Astrocyte of the cerebellum (primary cell): ENCODE results near the gene OR2T12.
"Not testable (repeated sequence)": the region's sequence is repeated elsewhere in the genome, so short reads cannot be mapped to it uniquely, and the experiment has no call there.

Experiments
- DNase-seq: peaks from one replicate; pipeline ENCODE4 v3.0.0-alpha.2; 2011; ENCODE audit warnings: low read depth
- H3K4me3 ChIP-seq: 2 replicates; pipeline ENCODE4 v1.5.1; 2011; ENCODE audit warnings: mild to moderate bottlenecking, low read depth, low read length, moderate library complexity
- in situ Hi-C: cut with HindIII; loops from 2 replicates; pipeline ENCODE4 v1.10.0; 2017; ENCODE audit warnings: low sequenced_read_pairs
- TF ChIP-seq, protein P1 (sequence below): IDR thresholded peaks from 2 replicates; pipeline ENCODE4 v1.5.1; 2012; ENCODE audit warnings: low read length, low read depth, moderate library complexity, mild to moderate bottlenecking; ENCODE audit errors: missing control alignments

Gene OR2T12, protein sequence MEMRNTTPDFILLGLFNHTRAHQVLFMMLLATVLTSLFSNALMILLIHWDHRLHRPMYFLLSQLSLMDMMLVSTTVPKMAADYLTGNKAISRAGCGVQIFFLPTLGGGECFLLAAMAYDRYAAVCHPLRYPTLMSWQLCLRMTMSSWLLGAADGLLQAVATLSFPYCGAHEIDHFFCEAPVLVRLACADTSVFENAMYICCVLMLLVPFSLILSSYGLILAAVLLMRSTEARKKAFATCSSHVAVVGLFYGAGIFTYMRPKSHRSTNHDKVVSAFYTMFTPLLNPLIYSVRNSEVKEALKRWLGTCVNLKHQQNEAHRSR

DNA sequence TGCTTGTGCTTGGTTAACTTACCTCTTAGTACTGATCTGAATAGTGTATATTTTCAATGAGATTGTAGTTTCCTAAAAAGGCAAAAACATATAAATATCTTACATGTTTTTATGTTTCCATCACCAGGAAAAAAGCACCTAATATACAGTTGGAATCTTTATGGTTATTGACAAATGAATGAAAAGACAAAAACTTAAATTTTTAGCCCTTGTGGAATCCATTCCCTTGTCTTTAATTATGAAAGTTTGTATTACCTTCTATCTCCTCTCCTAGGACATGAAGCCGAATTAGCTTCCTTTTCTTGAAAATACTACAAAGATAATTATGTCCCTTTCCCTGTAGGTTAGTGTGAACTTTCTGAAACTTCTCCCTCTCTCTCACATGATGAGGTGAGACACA is at the start of gene OR2T12:
Gene OR2T12, minus strand, starts transcription at position 101 of the 400 bp plus-strand sequence. CDS start 7,846 bp downstream, outside the sequence.
- no peak for DNase-seq
- no peak within 1 kb of the TSS for H3K4me3 ChIP-seq
- TF ChIP-seq, protein P1, sequence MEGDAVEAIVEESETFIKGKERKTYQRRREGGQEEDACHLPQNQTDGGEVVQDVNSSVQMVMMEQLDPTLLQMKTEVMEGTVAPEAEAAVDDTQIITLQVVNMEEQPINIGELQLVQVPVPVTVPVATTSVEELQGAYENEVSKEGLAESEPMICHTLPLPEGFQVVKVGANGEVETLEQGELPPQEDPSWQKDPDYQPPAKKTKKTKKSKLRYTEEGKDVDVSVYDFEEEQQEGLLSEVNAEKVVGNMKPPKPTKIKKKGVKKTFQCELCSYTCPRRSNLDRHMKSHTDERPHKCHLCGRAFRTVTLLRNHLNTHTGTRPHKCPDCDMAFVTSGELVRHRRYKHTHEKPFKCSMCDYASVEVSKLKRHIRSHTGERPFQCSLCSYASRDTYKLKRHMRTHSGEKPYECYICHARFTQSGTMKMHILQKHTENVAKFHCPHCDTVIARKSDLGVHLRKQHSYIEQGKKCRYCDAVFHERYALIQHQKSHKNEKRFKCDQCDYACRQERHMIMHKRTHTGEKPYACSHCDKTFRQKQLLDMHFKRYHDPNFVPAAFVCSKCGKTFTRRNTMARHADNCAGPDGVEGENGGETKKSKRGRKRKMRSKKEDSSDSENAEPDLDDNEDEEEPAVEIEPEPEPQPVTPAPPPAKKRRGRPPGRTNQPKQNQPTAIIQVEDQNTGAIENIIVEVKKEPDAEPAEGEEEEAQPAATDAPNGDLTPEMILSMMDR: no peak
- in situ Hi-C loops: no loop called here

DNA sequence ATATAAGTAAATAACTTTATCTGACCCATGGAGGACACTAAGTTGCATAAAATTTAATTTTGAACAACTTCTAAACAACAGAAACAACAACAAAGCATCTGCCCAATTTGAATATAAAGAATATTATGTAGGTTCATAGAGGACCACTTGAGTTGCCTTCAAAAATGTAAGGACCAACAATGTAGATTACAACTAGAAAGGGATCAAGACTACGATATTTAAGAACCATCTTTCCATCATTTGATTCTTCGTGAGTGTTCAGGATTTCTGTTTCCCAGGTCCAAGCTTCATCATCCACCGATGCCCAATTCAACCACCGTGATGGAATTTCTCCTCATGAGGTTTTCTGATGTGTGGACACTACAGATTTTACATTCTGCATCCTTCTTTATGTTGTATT is 45.3 kb upstream of the OR2T12 start, which contains the start of gene OR14C36:
Gene OR14C36, plus strand, starts transcription at position 301 of the 400 bp plus-strand sequence. Its CDS starts 0 bp downstream, at position 301.
- in situ Hi-C loops: no loop called here
- TF ChIP-seq, protein P1: no peak
- H3K4me3 ChIP-seq: no peak within 1 kb of the TSS
- no peak for DNase-seq

DNA sequence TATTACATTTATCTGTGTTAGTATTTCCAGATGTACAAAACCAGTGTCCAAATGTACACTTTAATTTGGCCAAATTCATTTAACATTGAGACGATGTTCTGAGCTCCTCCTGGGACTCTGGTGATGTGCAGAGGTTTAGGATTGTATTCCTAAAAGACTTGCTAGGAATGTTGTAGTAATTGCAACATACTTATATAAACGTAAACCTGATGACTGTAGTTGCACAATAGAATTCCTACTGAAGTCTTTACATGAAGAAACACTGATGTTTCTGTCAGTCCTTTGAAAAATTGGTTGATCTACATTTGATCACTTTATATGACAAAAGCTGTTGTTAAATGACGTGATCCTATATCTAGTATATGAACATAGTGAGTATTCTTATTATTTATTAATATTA is 40.2 kb upstream of the OR2T12 start:
- TF ChIP-seq, protein P1: no peak
- in situ Hi-C loops: no loop called here
- no peak for DNase-seq
- no peak overlapping the region for H3K4me3 ChIP-seq

DNA sequence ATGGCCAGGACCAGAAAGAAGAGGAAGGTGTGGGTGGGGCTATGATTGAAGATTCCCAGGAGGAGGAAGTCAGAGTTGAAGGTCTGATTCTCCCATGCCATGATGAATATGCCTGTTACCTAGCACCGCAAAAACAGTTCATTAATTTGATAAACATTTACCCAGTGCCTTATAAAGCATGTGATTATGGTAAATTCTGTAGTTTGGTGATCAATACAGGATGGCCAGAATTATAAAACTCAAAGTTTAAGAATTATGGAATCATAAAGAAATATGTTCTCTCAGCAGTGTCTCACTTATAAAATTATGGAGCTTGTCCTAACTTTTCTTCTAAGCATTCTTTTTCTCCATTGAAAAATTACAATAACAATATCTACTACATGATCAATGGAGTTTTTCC is 21.2 kb upstream of the OR2T12 start, which contains the start of gene OR2M7:
Gene OR2M7, minus strand, starts transcription at position 101 of the 400 bp plus-strand sequence. Its CDS starts 0 bp downstream, at position 101.
- TF ChIP-seq, protein P1: no peak
- DNase-seq: no peak
- H3K4me3 ChIP-seq: no peak within 1 kb of the TSS
- in situ Hi-C loops: no loop called here

DNA sequence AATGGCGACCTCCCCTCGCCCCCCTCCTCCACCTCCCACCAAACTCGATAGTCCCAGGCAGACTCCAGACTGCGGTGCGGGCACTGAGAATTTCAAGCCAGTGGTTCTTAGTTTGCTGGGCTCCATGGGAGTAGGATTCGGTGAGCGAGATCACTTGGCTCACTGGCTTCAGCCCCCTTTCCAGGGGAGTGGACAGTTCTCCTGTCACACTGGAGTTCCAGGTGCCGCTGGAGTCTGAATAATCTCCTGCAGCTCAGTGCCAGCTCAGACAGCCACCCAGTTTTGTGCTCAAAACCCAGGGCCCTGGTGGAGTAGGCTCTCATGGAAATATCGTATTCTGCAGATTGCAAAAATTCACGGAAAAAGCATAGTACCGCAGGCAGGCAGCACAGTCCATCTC is 13.6 kb upstream of the OR2T12 start:
- DNase-seq: no peak
- H3K4me3 ChIP-seq: no peak overlapping the region
- in situ Hi-C loops: no loop called here
- TF ChIP-seq, protein P1: no peak

DNA sequence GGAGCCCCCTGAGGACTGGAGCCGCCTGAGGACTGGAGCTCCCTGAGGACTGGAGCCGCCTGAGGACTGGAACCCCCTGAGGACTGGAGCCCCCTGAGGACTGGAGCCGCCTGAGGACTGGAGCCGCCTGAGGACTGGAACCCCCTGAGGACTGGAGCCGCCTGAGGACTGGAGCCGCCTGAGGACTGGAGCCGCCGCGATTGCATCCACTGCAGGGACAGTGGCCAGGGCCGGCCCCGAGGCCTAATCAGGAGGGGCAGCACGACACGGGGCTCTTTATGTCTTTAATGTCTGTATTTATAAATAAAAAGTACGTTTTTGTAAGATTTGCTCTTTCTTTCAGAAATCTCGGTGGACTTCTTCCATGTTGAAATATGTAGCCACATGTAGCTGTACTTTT is 3.5 kb upstream of the OR2T12 start:
- H3K4me3 ChIP-seq, in situ Hi-C loops, DNase-seq: not testable (repeated sequence)

DNA sequence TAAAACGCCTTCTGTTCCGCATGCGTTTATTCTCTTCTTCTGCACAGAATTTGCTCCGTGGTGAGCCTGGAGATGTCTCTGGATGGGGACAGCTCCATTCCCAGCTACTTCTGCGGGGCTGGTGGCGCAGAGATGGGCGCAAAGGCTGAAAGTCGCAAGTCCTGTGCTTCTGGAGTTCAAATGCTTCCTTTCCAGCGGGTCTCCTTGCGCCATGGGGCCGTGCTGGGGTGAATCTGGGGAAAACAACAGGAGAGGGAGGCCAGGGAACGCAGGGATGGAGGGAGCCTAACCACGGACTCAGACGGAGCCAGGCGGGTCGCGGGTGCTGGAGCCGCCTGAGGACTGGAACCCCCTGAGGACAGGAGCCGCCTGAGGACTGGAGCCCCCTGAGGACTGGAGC is 2.9 kb upstream of the OR2T12 start:
- in situ Hi-C loops: no loop called here
- no peak for DNase-seq
- H3K4me3 ChIP-seq: no peak overlapping the region
- TF ChIP-seq, protein P1: no peak

DNA sequence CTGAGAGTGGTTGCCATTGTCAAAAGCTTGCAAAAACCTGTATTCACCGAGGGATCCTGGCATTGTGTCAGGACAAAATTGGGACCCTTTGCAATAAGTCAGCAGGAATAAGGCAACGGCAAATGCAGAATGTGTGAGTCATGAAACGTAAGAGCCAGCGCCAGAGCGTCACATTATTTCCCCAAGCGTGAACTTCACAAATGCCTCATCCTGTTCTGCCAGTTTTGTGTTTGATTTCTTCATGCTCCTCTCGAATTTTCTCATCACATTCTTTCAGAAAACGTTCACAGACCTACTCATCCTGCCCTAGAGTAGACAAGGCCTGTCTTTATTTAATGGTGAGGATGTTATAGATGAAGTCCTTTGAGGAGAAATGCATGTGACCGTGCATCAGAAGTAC is 2.4 kb upstream of the OR2T12 start:
- H3K4me3 ChIP-seq, DNase-seq, in situ Hi-C loops: not testable (repeated sequence)
